HEK293 (cell line): Measurements from ENCODE around the gene RLN3.

Experiments
- CTCF ChIP-seq: fragments of 450-650 bp; formaldehyde crosslinking; IDR thresholded peaks from 2 replicates; pipeline ENCODE4 v1.5.1; 2016; ENCODE audit warnings: missing biosample characterization, missing genetic modification characterization
- ELK4 ChIP-seq: IDR thresholded peaks from 2 replicates; pipeline ENCODE4 v1.6.1; 2011; ENCODE audit warnings: mild to moderate bottlenecking, low read depth, low read length, borderline replicate concordance
- KLF1 ChIP-seq: fragments of 450-650 bp; formaldehyde crosslinking; IDR thresholded peaks from 2 replicates; pipeline ENCODE4 v1.5.1; 2016; ENCODE audit warnings: missing biosample characterization, missing genetic modification characterization
- ZNF341 ChIP-seq: fragments of 450-650 bp; formaldehyde crosslinking; IDR thresholded peaks from 2 replicates; pipeline ENCODE4; 2016; ENCODE audit warnings: low read depth, missing biosample characterization, missing genetic modification characterization

- TF ChIP-seq KLF1 (tag by site-specific recombination) (no peak), CTCF (tag by site-specific recombination) (no peak), ELK4 (no peak), ZNF341 (no peak)
These were observed 27.4 kb downstream of the RLN3 start for GRCh38 chr19:14055396-14055795.
